NCI-H187 treated with DMSO at 0.1 percent for 48 hours (cell line): ENCODE data around the gene RGS3.

Source experiments
- DNase-seq: peaks from one replicate; lab custom pipeline; 2025; lab: John Stamatoyannopoulos, UW

RGS3 gene

GRCh38 chr9:113465599-113466140 lies 2.1 kb downstream of the RGS3 start:
- DNase-seq, result no peak

GRCh38 chr9:113467183-113467582 lies 3.7 kb downstream of the RGS3 start:
- no peak for DNase-seq

- no peak for DNase-seq
Observed at GRCh38 chr9:113468716-113469448, 5.4 kb downstream of the RGS3 start.

GRCh38 chr9:113471143-113471542 lies 7.6 kb downstream of the RGS3 start:
- no peak for DNase-seq

- DNase-seq, result no peak
Observed at GRCh38 chr9:113471566-113471965, 8.0 kb downstream of the RGS3 start.

- no peak for DNase-seq
Observed at GRCh38 chr9:113472199-113472598, 8.7 kb downstream of the RGS3 start.

- DNase-seq, result no peak
Observed at GRCh38 chr9:113474360-113475028, 11.0 kb downstream of the RGS3 start.

- no peak for DNase-seq
Observed at GRCh38 chr9:113475031-113475430, 11.5 kb downstream of the RGS3 start.

- DNase-seq, result no peak
Observed at GRCh38 chr9:113475992-113476391, 12.5 kb downstream of the RGS3 start.

- DNase-seq, result no peak
Observed at GRCh38 chr9:113476511-113476916, 13.0 kb downstream of the RGS3 start.

- no peak for DNase-seq
Observed at GRCh38 chr9:113477058-113477457, 13.5 kb downstream of the RGS3 start.

- no peak for DNase-seq
Observed at GRCh38 chr9:113477661-113478060, 14.1 kb downstream of the RGS3 start.

GRCh38 chr9:113479174-113479621 lies 15.7 kb downstream of the RGS3 start:
- DNase-seq, result no peak

GRCh38 chr9:113480612-113481011 lies 17.1 kb downstream of the RGS3 start:
- no peak for DNase-seq

GRCh38 chr9:113481176-113481787 lies 17.8 kb downstream of the RGS3 start:
- DNase-seq, result no peak

- DNase-seq, result no peak
Observed at GRCh38 chr9:113482341-113482740, 18.8 kb downstream of the RGS3 start.

- no peak for DNase-seq
Observed at GRCh38 chr9:113482991-113483675, 19.6 kb downstream of the RGS3 start.

GRCh38 chr9:113483676-113484257 lies 20.2 kb downstream of the RGS3 start:
- no peak for DNase-seq

- DNase-seq, result no peak
Observed at GRCh38 chr9:113484258-113484730, 20.8 kb downstream of the RGS3 start.

GRCh38 chr9:113485761-113486115 lies 22.2 kb downstream of the RGS3 start:
- DNase-seq, result no peak

GRCh38 chr9:113486327-113486726 lies 22.8 kb downstream of the RGS3 start:
- no peak for DNase-seq

- no peak for DNase-seq
Observed at GRCh38 chr9:113488071-113488470, 24.5 kb downstream of the RGS3 start.
